Activated CD4-positive, alpha-beta memory T cell treated with anti-CD3 and anti-CD28 coated beads for 36 hours (primary cell): ENCODE measurements around the gene RBM45. TPM values are rescaled to one million over a fixed set of nuclear protein-coding genes. Genes with fewer than 3 reads are reported as not detected.

ENCODE experiments used
- CTCF ChIA-PET: fragments of 350-600 bp; sonication (Branson Sonifier 250); formaldehyde crosslinking; loops from one replicate; lab custom pipeline; 2021; ENCODE audit warnings: antibody characterized with exemption, inconsistent platforms; lab: Charles Lee
- POLR2A ChIA-PET: fragments of 350-600 bp; sonication (Branson Sonifier 250); formaldehyde crosslinking; loops from one replicate; lab custom pipeline; 2021; ENCODE audit warnings: antibody characterized with exemption; lab: Charles Lee
- DNase-seq: peaks from one replicate; pipeline ENCODE4 v3.0.0-alpha.2; 2020
- H3K27ac Mint-ChIP-seq: one replicate; pipeline ENCODE4 v1.8.0; 2021; ENCODE audit warnings: mixed read lengths
- H3K27me3 Mint-ChIP-seq: one replicate; pipeline ENCODE4 v1.8.0; 2021; ENCODE audit warnings: mixed read lengths
- H3K36me3 Mint-ChIP-seq: one replicate; pipeline ENCODE4 v1.8.0; 2021; ENCODE audit warnings: mixed read lengths
- H3K4me1 Mint-ChIP-seq: one replicate; pipeline ENCODE4 v1.8.0; 2021; ENCODE audit warnings: low read depth, mixed read lengths
- H3K4me3 Mint-ChIP-seq: one replicate; pipeline ENCODE4 v1.8.0; 2021; ENCODE audit warnings: mild to moderate bottlenecking, mixed read lengths
- H3K9me3 Mint-ChIP-seq: one replicate; pipeline ENCODE4 v1.8.0; 2021; ENCODE audit warnings: mixed read lengths
- intact Hi-C: fragments of 100-400 bp; cut with micrococcal nuclease; formaldehyde crosslinking; loops from one replicate; pipeline ENCODE4 v1.15.1; 2023
- total RNA-seq, 2 experiments: library from RNA; stranded (reverse); gene quantifications; one replicate each; pipeline ENCODE4 v1.2.3, GENCODE V29; 2021

RBM45 gene
- total RNA-seq: 10 to 100 TPM; 12.2 to 12.5 TPM

GRCh38 chr2:178112202-178113152 lies at the start of gene RBM45:
RBM45 (plus strand) TSS chr2:178112437; CDS start chr2:178112547, 110 bp downstream.
- POLR2A ChIA-PET: interaction anchor here (0.8 to 1.9 kb wide), 3 partner anchors 11 to 302 kb away, joined by 3 to 7 read pairs (median 4); no protein-coding TSS in a partner anchor
- Mint-ChIP-seq H3K9me3 (no peaks in the 10 kb centered on the region), H3K4me3 (peak within 1 kb of the TSS; percentile 95), H3K36me3 (peaks cover 5% of the 10 kb centered on the region), H3K27ac (peak within 1 kb of the TSS; percentile 74), H3K4me1 (peaks cover 36% of the 10 kb centered on the region), H3K27me3 (no peaks in the 10 kb centered on the region)
- peak; percentile 91 for DNase-seq
- intact Hi-C loops: loop anchor here (1.0 to 10.0 kb wide), 8 partner anchors 82 to 948 kb away; partner anchors contain the start of gene OSBPL6
- CTCF ChIA-PET: interaction anchor here (0.6 to 3.7 kb wide), 26 partner anchors 11 to 802 kb away, joined by 3 to 36 read pairs (median 6); partner anchors contain the start of genes PJVK and PRKRA

- CTCF ChIA-PET: interaction anchor here (1.5 kb wide), 1 partner anchor 214 kb away, joined by 4 read pairs; no protein-coding TSS in a partner anchor
- POLR2A ChIA-PET: no interaction called here
- Mint-ChIP-seq H3K27ac (no peak overlapping the region), H3K9me3 (no peaks in the 10 kb centered on the region), H3K4me1 (no peaks in the 10 kb centered on the region), H3K4me3 (no peak overlapping the region), H3K36me3 (no peaks in the 10 kb centered on the region), H3K27me3 (peaks cover 20% of the 10 kb centered on the region)
- intact Hi-C loops: no loop called here
- no peak for DNase-seq
Measured at GRCh38 chr2:178066324-178066723, 45.9 kb upstream of the RBM45 start.

GRCh38 chr2:178066890-178067669 lies 45.2 kb upstream of the RBM45 start:
- ChIA-PET POLR2A (no interaction called here), CTCF (interaction anchor here (0.8 to 1.5 kb wide), 2 partner anchors 43 to 213 kb away, joined by 3 to 4 read pairs; no protein-coding TSS in a partner anchor)
- no peaks in the 10 kb centered on the region for H3K36me3 Mint-ChIP-seq
- H3K27me3 Mint-ChIP-seq: peaks cover 27% of the 10 kb centered on the region
- DNase-seq: no peak
- no peak overlapping the region for H3K27ac Mint-ChIP-seq
- H3K9me3 Mint-ChIP-seq: no peaks in the 10 kb centered on the region
- H3K4me1 Mint-ChIP-seq: no peaks in the 10 kb centered on the region
- no peak overlapping the region for H3K4me3 Mint-ChIP-seq
- intact Hi-C loops: no loop called here

GRCh38 chr2:178068823-178069454 lies 43.3 kb upstream of the RBM45 start:
- POLR2A ChIA-PET: no interaction called here
- H3K27me3 Mint-ChIP-seq: peaks cover 44% of the 10 kb centered on the region
- CTCF ChIA-PET: no interaction called here
- intact Hi-C loops: no loop called here
- DNase-seq: no peak
- H3K4me3 Mint-ChIP-seq: no peak overlapping the region
- H3K9me3 Mint-ChIP-seq: no peaks in the 10 kb centered on the region
- no peak overlapping the region for H3K27ac Mint-ChIP-seq
- H3K36me3 Mint-ChIP-seq: no peaks in the 10 kb centered on the region
- peaks cover 9% of the 10 kb centered on the region for H3K4me1 Mint-ChIP-seq

- Mint-ChIP-seq H3K27ac (no peak overlapping the region), H3K27me3 (peaks cover 48% of the 10 kb centered on the region), H3K4me1 (peaks cover 9% of the 10 kb centered on the region), H3K36me3 (no peaks in the 10 kb centered on the region), H3K4me3 (no peak overlapping the region), H3K9me3 (no peaks in the 10 kb centered on the region)
- CTCF ChIA-PET: no interaction called here
- no peak for DNase-seq
- POLR2A ChIA-PET: no interaction called here
- intact Hi-C loops: no loop called here
Measured at GRCh38 chr2:178069551-178069950, 42.7 kb upstream of the RBM45 start.

GRCh38 chr2:178070824-178071223 lies 41.4 kb upstream of the RBM45 start:
- Mint-ChIP-seq H3K36me3 (no peaks in the 10 kb centered on the region), H3K27ac (no peak overlapping the region), H3K4me3 (no peak overlapping the region), H3K9me3 (no peaks in the 10 kb centered on the region), H3K4me1 (peaks cover 9% of the 10 kb centered on the region), H3K27me3 (peaks cover 52% of the 10 kb centered on the region)
- ChIA-PET POLR2A (no interaction called here), CTCF (no interaction called here)
- intact Hi-C loops: no loop called here
- no peak for DNase-seq

GRCh38 chr2:178072000-178072382 lies 40.2 kb upstream of the RBM45 start:
- Mint-ChIP-seq H3K27me3 (peaks cover 52% of the 10 kb centered on the region), H3K4me3 (no peak overlapping the region), H3K4me1 (peaks cover 9% of the 10 kb centered on the region), H3K27ac (no peak overlapping the region), H3K36me3 (no peaks in the 10 kb centered on the region), H3K9me3 (no peaks in the 10 kb centered on the region)
- ChIA-PET CTCF (no interaction called here), POLR2A (no interaction called here)
- no peak for DNase-seq
- intact Hi-C loops: no loop called here

- intact Hi-C loops: no loop called here
- peak within 1 kb of the TSS; percentile 43 for H3K4me3 Mint-ChIP-seq
- ChIA-PET POLR2A (no interaction called here), CTCF (no interaction called here)
- DNase-seq: peak; percentile 70
- H3K4me1 Mint-ChIP-seq: peaks cover 9% of the 10 kb centered on the region
- no peak within 1 kb of the TSS for H3K27ac Mint-ChIP-seq
- H3K36me3 Mint-ChIP-seq: no peaks in the 10 kb centered on the region
- peaks cover 52% of the 10 kb centered on the region for H3K27me3 Mint-ChIP-seq
- H3K9me3 Mint-ChIP-seq: no peaks in the 10 kb centered on the region
Measured at GRCh38 chr2:178072383-178073301, 39.6 kb upstream of the RBM45 start, which contains the start of gene PDE11A. PDE11A (minus strand) TSS chr2:178072777; CDS start chr2:178072437, 340 bp downstream.

GRCh38 chr2:178074123-178075005 lies 37.9 kb upstream of the RBM45 start:
- intact Hi-C loops: no loop called here

GRCh38 chr2:178075006-178075326 lies 37.3 kb upstream of the RBM45 start:
- no peak overlapping the region for H3K27ac Mint-ChIP-seq
- no peak for DNase-seq
- ChIA-PET CTCF (no interaction called here), POLR2A (no interaction called here)
- no peak overlapping the region for H3K4me3 Mint-ChIP-seq
- H3K27me3 Mint-ChIP-seq: peaks cover 47% of the 10 kb centered on the region
- H3K36me3 Mint-ChIP-seq: no peaks in the 10 kb centered on the region
- intact Hi-C loops: no loop called here
- H3K4me1 Mint-ChIP-seq: peaks cover 9% of the 10 kb centered on the region
- H3K9me3 Mint-ChIP-seq: peaks cover 1% of the 10 kb centered on the region

More at GRCh38 chr2:178074123-178075005, 37.9 kb upstream of the RBM45 start:
- H3K36me3 Mint-ChIP-seq: no peaks in the 10 kb centered on the region
- H3K4me1 Mint-ChIP-seq: peaks cover 9% of the 10 kb centered on the region
- no peak for DNase-seq
- no peaks in the 10 kb centered on the region for H3K9me3 Mint-ChIP-seq
- CTCF ChIA-PET: no interaction called here
- peaks cover 48% of the 10 kb centered on the region for H3K27me3 Mint-ChIP-seq
- POLR2A ChIA-PET: no interaction called here
- no peak overlapping the region for H3K27ac Mint-ChIP-seq
- H3K4me3 Mint-ChIP-seq: no peak overlapping the region
